Activated CD4-positive, alpha-beta T cell treated with anti-CD3 and anti-CD28 coated beads for 24 hours (primary cell): Measurements from ENCODE around the gene TTC28.
A peak's percentile ranks its signal among the peaks of the same experiment; 100 is the strongest.

Experiments used
- DNase-seq, 2 donors: peaks; one replicate each; pipeline ENCODE4 v3.0.0-alpha.2; 2020; ENCODE audit warnings: low read depth in 2 of 2

TTC28 gene

DNA sequence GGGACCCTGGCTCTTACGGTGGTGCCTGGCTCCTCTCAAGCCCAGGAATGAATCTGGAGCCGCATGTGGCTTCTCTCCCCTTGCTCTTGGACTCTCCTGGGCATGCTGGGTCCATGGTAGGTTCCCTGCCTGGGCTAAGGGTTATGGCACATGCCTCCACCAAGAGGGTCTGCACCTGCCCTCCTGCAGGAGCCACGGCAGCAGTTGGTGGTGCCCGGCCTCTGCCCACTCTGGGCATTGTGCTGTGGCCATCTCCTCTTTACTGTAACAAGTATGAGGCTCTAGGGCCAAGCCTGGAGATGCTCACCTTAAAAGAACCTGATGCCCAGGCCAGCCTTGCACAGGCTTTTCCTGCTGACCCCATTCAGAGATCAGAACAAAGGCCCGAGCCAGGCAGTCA, 656.6 kb downstream of the TTC28 start:
- no peak for DNase-seq

DNA sequence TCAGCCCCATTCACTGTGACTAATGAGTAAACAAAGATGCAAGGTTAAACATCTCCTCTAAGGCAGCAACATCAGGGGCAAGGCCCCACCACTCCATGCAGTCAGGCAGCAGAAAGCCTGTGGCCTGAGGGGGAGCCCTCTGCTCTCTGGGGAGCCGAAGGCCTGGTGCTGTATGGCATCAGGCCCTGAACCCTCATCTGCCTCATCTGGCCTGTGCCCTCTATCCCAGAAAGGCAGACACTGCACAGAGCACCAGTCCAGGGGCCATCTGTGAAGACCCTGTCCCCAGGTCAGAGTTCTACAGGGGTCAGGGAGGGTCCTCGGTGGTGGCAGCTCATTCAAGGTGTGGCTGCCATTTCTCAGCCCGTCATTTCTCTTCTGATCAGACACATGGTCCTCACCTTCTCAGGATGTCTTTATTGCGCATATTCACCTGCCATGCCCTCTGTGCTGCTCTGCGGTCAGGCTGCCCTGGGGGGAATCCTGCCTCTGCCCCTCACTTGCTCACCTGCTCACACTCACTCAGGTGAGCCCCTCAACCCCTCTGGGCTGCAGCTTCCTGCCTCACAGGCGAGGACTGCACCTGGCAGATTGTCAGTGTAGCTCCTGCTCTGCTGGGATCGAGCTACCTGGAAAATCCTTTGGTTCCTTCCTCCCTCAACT, 657.5 kb downstream of the TTC28 start:
- no peak for DNase-seq

DNA sequence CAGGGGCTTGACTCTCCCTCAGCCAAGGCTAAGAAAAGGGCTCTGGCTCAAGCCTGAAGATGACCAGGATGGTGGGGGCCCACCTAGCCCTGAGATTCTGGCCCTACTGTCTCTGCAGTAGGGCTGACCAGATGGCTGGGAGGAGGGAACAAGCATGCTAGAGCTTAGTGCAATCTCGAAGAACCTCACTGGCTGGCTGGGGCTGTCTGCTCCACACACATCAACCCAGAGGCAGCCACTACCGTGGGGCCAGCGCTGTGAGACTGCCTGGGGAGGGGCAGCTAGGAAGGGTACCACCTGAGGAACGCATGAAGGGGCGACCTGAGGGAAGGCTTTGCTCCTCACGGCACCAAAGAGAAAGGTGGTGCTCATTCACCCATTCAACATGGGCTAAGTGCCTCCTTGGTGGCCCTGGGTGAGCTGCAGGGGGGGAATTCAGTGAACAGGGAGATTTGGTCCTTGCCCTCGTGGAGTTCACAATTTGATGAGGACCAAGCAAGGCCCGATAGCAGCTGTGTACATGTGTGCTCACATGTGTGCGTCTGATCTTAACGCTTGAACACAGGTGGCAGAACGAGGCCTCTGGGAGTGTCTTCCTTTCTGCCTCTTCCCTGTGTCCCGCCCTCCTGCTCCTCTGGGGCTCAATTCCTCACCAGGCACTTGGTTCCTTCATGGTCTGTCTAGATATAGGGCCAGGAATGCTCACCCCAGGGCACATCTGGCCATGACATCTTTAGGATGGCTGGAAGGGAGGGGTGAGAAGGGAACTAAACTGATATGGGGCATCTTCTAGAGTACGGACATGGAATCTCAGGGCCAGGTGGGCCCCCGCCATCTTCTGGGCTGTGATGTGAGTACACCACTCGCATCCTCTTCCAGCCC, 658.3 kb downstream of the TTC28 start:
- DNase-seq: no peak

DNA sequence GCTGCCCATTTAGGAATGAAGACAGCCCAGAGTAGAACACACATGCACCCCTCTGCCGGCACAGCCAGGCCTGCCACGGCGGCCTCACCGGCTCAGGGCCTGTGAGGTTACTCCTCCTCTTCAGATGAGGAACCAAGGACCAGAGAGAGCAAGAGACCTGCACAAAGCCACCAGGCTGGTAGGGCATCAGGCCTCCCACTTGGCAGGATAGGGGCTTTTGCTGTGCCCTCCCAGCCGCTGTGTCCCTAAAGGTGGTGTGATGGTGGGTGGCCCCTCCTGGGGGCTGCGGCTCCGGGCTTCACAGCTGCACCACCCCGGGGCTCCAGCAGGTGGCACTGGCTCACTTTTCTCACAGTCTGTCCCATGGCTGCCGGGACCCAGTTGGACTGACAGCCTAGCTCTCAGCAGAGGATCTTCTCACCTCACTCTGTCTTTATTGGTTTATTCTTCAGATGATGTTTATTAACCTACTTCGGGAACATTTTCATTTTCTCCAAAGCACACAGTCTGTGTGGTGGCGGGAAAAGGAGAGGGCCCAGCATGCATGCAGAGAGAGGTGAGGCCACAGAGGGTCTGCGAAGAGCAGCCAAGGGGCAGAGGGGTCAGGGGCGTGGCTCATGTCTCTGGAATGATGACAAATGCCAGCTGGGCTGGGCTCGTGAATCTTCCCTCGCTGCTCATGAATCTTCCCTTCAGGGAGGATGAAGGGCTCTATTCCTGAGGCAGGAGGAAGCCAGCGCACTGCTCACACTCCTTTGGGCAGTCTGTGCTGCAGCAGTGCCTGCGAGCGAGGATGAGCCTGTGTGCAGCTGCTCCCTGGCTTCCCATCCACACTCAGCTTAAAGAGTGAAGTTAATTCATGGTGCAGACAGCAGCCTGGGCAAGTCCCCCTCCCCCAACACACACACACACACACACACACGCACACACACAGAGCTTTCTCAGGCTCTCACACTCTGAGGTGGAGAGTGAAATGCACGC, 659.5 kb downstream of the TTC28 start:
- peak; percentile 46 to 52 for DNase-seq

DNA sequence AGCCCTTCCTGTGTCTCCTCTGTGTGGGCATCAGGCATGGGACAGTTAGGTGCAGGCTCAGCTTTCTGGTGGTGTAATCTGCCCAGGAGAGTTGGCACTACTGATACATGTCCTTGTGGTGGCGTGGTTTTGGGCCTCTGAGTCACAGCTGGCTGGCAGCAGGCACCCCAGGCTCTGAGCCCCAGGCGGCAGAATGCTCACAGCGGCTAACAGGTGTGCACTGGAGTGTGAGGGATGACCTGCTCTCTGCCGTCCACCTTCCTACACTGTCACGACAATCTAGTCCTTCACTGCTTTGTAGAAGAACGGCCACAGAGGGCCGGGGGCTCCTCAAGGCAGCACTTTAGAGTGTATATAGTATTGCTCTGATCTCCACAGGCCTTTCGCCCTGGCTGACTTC, 660.3 kb downstream of the TTC28 start:
- DNase-seq: no peak

DNA sequence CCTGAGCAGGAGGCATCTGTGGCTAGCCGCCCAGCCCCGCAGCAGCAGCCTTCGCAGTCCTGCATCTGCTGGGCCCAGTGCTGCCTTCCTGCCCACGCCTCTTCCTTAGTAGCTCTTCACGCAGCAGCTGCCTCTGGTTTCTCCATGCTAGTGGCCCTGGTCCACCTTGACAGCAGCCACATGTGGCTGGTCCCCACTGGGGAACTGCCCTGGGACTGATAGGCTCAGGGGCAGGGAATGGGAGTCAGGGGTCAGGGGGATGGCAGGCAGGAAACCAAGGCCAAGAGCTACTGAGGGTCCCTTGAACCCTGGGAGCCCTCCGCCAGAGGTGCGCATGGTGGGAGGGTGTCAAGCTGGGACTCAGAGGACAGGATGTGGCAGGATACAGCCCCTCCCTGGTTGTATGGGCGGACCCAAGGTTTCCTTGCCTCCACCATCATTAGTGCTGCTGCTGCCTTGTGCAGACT, 661.1 kb downstream of the TTC28 start:
- DNase-seq: no peak

DNA sequence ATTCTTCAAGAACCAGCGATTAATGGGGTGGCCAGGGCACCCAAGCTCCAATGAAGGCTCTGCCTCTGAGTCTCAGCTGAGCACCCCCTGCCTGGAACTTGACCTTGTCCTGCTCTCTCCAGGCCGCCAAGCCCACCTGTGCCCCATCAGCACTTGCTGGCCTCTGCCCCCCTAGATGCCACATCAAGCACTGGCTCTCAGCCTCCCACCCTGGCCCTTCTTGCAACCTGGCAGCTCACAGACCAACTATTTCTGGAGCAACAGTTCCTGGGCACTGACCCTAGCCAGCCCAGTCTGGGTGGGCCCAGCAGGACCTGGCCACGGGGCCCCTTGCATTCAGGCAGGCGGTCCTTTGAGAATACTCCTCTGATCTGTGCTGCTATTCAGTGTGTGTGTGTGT, 661.8 kb downstream of the TTC28 start:
- no peak for DNase-seq

DNA sequence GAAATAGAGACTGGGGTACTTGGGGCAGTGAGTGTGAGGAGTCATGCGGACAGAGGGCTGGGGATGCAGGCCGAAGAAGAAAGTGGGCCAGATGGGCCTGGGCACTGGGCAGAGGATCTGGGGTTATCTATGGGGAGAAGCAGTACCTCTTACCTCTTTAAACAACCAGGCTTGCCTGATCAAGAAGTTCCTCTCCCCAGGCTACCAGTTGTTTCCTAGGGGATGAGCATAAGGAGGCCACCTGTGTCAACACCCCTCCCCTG, 662.2 kb downstream of the TTC28 start:
- no peak for DNase-seq

DNA sequence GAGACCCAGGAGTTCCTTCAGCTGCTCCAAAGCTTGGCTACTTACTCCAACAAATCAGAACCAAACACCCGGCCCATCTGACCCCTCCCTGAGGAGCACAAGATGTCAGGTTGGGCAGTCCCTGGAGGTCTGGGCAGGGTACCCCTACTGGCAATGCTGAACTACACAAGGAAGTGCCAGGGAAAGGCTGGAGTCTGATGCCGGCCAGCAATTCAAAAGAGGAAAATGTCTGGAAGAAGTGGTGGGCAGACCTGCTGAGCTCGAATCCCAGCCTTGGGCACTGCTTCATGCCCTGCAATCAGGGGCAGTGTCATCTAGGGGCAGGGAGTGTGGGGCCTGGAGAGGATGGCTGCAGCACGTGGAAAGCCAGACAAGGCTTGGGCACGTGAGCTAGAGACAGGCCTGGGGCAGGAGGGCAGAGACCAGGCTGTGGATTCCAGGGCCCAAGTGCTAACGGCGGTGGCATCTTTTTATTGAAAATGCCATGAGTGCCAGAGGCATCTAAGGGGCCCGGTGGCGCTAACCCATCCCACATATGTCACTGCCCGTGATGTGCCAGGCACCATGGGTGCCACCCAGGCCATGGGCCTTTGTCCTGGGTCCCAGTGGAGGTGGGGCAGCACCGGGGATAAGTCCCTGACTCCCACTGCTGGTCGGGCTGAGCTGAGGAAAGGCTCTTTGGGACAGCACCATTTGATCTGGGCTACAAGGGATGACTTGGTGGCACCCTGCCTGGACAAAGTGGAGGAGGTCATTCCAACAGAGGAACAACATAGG, 662.7 kb downstream of the TTC28 start:
- DNase-seq: no peak

DNA sequence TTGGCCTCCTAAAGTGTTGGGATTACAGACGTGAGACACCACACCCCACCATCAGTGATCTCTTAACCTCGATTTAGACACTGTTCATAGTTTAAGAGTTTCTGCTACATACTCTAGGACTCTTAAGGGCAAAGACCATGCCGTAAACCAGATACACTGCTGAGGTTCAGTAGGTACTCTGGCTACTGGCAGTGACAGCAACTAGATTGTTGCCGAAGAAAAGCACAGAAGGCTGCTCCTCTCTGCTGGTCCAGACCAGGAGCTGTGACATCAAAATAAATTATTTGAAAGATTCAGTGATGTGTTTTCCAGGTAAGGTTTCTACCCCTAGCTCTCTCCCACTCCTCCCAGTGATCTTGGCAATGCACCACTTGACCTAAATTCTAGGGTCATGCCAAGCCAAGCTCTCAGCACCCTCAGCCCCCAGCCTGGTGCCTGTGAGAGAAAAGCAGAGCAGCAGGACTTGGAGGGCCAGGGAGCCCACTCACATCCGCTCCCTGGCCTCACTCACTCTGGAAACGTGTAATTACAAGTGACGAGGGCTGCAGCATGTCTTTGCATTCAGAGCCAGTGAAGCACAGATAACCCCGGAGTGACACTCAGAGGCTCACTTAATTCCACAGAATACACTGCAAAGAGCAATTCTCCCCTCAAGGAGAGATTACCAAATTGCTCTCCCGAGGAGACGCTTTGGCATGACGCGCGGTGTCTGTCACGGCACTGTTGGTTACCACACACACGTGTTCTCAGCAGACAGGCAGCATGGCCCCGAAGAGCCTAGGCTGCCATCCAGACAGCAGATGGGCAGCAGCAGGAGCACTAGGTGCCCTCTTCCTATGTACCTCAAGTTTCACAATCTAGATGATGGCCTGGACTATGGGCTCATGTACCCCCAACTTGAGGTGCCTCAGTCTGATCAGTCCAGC, 663.7 kb downstream of the TTC28 start:
- no peak for DNase-seq

DNA sequence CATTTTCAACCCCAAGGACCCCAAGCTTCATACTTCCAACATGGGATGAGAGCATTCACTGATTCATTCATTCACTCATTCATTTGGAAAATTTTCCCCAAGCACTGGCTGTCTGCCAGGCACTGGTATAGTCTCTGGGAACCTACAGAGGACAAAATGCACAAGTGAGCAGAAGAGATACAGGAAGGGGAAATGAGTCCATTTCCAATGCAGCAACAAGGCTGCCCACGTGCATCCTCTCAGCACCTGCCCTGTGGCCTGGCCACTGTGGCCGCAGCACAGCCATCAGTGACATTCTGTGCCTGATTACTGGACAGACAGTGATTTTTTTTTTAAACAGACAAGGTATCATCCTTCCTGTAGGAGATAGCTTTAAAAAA, 664.6 kb downstream of the TTC28 start:
- no peak for DNase-seq

DNA sequence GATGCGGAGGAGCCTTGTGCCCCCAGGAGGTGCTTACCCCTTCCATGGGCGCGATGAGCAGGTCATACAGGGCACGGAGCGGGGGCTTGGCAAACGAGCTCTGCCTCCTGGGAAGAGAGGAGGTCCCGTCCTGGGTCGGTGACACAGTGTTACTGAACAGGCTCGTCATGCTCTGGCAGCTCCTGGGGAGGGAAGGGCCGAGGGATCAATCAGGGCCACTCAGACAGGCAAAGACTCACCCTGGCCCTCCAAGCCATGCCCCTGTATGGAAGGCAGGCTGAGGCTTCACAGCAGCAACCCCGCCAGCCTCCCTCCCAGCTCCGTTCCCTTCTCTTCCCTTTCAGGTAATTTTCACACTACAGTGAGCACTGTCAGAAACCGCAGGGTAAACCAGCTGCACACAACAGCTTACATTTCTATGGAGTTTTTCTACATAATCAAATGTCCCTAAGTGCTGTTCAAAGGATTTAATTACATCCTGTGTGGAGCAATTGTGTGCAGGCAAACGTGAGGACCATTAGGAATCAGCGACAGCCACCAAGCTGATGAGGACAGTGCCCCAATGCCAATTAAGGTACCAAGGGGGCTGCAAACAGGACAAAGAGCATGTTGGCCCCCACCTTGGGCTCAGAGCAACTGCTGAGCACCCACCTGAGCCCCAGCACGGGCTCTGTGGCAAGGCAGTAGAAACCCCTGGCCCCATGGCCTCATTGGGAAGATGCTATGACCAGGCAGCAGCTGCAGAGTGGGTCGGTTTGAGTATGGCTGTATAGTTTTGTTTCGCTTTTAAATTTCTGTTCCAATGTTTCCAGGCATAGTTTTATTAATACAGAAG, 665.2 kb downstream of the TTC28 start:
- no peak for DNase-seq

DNA sequence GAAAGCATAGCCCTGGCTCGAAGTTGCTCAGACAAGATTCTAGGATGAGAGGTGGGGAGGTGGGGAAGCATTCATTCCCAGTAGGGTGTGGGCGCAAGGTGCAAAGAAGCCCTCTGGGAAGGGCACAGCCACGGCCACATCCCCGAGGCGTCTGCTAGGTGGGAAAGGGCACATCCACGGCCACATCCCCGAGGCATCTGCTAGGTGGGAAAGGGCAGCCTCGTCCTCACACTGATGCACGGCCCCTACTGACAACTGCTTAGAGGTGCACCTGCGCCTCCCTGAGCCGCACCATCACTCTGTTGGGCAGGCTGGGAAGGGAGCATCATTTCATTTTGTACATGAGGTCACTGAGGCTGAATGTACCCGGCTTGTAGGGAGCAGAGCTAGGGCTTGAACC, 666.0 kb downstream of the TTC28 start:
- no peak for DNase-seq

DNA sequence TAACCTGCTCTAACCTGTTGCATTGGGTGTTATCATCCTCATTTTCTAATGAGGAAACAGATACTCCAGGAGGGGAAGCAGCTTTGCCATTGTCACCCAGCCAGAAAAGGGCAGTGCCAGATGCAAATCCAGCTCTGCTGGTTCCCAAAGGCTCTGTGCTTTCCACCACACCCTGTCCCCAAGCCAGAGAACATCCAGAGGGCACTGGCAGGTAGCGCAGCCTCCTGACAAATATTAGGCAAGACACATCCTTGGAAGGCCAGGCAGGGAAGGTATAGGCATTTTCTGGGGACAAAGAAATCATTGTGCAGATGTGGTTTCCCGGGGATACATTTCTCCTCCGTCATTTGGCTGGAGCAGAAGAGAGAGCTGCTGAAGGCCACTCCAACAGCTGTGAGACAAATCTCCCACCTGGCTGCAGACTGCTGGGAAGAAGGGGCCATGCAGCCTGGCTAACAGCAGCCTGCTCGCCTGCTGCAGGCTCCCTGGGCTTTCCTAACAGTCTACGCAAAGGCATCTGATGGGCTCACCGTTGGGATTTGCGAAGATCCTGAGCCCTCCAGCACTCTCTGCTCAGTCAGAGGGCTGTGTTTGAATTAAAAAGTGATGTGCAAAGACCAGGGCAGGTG, 666.7 kb downstream of the TTC28 start:
- DNase-seq: no peak

DNA sequence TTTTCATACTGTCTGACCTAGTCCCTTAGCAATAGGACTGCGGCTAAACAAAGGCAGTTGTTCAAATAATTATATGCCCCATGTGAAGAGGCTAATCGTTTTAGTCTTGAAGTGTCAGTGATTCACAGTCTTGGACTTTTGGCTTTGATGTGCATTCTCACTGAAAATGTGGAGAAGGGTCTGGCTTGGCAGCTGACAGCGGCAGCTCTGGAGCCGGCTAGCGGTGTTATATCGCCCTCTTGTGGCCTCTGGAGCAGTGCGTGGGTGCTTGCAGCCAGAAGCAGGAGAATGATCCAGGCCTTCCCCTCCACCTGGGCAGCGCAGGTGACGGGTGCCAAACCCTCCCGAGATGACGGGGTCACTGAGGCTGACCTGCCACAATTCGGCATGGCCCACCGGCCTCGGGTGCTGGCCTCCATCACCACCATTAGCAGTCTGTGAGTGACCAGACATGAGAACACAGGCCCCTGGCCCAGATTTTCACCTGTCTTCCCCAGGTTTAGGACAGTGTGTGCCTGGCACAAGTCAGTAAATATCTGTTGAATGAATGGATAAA, 670.3 kb downstream of the TTC28 start:
- peak; percentile 69 to 77 for DNase-seq

DNA sequence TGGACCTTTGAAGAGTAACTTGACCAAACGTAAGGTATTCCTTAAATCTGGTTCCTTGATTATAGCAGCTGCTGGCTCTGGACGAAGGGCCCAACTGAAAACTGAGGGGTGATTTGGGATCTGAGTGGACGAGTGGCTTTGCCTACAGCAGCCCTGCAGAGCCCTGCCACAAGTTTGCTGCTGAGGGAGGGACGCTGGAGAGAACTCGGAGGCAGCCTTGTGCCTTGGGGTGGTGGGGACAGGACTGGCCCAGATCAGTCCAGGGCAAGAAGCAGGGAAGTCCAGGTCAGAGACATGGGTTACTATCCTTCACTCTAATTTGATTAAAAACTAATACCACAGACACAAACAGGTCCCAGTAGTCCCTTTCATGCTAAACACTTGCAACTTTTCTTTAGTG, 671.0 kb downstream of the TTC28 start:
- no peak for DNase-seq

DNA sequence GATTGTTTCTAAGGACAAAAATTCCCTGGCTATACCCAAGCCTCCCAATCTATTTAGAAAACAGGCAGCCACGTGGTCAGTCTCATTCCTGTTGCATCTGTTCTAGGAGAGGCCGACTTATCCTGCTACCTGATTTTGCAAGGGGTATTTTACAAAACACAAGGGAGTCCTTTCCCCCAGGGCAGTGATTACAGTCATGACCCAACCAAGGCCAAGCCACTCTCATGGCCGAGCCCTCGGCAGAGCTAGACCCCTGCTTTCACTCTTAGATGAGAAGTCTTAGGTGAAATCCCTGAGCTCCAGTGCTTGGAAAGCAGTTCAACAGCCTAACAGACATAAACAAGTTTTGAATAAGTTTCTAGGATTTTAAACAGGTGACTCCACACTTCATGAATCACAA, 671.6 kb downstream of the TTC28 start:
- no peak for DNase-seq

DNA sequence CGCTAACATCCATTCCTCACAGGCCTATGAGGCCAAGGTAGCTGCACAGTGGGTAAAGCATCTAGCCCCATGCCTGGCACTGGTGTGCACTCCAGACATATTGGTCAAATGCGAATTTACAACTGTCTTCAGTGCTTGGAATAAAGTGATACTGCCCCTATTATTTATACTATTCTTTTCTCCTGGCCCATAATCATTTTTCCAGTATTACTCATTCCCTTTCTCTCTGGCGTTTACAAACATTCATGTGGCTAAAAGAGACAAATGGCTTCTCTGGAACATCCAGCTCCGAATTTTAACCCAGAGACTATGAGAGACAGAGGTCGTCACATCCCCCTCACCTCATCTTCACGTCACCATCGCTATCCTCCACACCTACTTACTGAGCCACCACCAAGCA, 673.4 kb downstream of the TTC28 start:
- DNase-seq: no peak

DNA sequence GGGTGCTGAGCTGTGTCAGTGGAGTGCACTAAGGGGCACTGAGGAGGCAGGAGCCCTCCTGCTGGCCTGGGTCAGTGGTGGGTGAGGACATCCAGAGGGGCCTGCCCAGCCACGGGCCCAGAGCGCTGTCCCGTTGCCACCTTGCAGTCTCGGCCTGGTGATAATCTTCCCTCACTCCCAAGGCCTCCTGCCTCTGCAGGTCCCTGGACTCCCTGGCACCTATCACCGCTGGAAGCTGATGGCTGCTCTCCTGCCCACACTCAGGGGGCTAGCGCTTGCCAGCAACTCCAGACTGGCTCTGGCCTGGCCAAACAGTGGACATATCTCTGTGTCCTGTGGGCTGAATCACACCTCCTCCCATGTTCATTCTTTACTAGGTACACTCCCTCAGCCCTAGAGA, 674.1 kb downstream of the TTC28 start:
- DNase-seq: no peak
